ENCODE results near the gene OSBPL9.

- TF ChIP-seq, protein P1, sequence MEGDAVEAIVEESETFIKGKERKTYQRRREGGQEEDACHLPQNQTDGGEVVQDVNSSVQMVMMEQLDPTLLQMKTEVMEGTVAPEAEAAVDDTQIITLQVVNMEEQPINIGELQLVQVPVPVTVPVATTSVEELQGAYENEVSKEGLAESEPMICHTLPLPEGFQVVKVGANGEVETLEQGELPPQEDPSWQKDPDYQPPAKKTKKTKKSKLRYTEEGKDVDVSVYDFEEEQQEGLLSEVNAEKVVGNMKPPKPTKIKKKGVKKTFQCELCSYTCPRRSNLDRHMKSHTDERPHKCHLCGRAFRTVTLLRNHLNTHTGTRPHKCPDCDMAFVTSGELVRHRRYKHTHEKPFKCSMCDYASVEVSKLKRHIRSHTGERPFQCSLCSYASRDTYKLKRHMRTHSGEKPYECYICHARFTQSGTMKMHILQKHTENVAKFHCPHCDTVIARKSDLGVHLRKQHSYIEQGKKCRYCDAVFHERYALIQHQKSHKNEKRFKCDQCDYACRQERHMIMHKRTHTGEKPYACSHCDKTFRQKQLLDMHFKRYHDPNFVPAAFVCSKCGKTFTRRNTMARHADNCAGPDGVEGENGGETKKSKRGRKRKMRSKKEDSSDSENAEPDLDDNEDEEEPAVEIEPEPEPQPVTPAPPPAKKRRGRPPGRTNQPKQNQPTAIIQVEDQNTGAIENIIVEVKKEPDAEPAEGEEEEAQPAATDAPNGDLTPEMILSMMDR (IDR thresholded peaks at IDR 0.05; ENCODE audit: low read length): no peak
- TF ChIP-seq EZH2 (IDR thresholded peaks at IDR 0.05; ENCODE audit: borderline replicate concordance, low read length): no peak
These were observed 49.2 kb upstream of the OSBPL9 start for GRCh38 chr1:51567653-51568052.

Measured in OCI-LY1 (cell line).